Measurements from ENCODE around the gene PBXIP1.

Gene PBXIP1

GRCh38 chr1:154954541-154954940, 1.4 kb downstream of the PBXIP1 start:
- DNase-seq, result no peak

- DNase-seq, result no peak
Measured at GRCh38 chr1:154953611-154954038, 2.3 kb downstream of the PBXIP1 start.

DNA sequence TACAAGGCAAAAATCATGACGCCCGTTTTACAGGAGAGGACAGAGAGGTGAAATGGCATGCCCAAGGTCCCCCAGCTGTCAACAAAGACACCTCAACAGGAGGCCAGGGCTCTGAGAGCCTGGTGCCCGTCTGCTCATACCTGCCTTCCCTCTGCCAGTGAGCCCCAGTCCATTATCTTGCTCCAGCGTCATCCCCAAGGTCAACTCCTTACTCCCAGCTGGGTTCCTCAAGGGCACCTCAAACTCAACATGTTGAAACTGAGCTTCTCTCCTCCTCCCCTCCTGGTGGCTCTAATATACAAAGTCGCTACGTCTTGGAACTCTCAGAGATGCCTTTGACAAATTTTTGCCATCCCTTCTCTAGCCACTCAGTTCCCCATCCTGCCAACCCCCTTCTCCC, 3.2 kb downstream of the PBXIP1 start:
- DNase-seq, result no peak

- DNase-seq, result peak; percentile 70 to 71
Measured at GRCh38 chr1:154951901-154952657, 3.8 kb downstream of the PBXIP1 start.

GRCh38 chr1:154948079-154948478, 7.8 kb downstream of the PBXIP1 start:
- no peak for DNase-seq

DNA sequence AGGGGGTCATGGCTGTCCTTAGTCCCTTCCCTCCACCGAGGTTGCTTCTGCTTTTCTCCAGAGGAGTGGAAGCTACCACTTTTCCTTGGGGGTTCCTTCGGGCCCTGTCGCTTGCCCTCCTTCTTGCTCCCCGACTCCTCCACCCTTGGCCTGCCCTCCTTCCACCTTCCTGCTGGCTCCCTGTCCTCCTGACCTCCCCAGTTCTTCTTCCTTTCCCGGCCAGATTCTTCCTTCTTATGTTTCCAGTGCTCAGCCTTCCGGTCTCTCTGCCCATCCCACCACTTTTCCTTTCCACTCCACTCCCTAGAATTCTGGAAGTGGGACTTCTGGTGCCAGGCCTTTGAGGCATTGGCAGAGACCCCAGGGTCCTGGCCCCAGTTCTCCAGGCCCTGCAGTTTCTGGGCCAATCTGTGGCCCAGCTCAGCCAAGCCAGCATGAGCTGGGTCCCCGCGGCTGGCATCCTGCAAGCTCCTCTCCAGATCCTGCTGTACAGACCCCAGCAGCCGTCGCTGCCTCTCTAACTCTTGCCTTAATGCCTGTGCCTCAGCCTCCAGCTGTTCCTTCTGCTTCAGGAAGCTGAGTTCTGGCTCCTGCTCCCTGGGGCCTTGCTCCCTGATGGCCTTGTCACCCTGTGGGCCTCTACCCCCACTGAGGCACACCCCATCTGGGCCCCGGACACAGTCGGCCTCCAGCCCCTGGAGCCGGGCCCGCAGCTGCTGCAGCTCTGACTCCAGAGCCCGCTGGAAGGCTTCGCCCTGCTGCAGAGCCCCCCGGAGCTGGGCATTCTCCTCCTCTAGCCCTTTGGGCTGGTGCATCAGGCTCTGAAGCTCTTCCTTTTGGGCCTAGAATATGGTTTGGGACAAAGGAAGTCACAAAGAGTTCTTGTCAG, 9.7 kb downstream of the PBXIP1 start:
- no peak for DNase-seq

DNA sequence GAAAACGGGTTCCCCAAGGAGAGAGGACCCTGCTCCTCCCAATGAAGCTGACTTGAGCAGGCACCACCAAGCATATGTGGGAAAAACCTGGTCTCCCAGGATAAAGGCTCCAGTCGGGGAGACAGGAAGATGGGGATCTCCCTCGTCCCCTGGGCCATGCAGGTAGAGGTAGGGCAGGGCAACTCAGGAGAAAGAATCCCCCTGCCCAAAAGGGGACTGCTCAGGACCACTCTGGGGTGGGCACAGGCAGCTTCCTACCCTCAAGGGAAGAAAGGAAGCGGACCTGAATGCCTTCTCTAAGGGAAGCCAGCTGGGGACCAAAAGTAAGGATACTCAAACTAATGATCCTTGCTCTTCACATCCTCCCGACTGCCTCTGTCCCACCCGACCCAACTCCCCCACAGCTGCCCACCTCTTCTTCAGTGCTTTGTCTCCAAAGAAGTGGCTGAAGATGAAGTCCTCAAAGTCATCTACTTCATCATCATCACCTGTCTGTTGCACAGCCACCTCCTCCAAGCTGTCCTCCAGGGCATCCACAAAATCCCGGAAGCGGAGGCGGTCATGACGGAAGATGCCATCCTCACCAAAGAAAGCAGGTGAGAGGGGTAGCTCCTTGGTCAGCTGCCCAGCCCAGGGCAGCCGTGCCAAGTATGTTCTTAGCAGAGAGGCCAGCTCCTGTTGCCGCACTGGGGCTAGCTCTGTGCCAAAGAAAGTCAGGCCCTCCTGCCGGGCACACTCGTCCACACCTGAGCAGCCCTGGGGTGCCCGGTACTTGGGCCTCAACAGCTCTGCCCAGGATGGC, 10.5 kb downstream of the PBXIP1 start:
- DNase-seq, result no peak

DNA sequence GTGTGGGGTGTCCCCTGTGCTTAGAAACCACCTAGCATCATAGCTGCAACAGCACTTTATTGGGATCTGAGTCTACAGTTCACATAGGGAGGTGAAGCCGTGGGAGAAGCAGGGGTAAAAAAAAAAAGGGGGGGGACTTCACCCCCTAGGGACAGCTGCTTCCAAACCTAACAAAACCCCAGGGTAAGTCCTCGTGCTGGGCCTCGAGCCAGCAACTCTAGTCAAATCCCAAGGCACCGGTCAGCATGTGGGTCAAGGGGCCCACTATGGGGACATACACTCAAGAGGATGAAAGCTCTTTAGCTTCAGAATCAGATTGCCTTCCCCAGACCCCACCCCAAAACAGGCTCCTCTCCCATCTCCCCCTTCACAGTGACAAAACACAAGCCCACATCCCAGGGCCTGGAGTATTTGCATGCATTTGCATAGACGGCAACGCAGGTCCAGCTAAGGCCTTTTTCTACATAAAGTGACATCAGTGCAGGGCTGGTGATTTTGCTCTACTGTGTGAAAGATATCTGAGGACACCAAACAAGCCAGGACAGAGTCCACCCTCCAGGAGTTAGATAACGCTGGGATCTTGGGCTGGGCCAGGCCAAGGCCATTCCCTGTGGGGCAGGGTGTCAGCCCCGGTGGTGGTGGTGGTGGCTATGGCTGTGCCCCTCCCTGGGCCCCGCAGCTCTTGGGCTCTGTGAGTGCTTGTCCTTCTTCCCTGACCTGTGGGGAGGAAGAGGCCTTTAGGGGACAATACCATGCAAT, 11.3 kb downstream of the PBXIP1 start:
- no peak for DNase-seq

DNA sequence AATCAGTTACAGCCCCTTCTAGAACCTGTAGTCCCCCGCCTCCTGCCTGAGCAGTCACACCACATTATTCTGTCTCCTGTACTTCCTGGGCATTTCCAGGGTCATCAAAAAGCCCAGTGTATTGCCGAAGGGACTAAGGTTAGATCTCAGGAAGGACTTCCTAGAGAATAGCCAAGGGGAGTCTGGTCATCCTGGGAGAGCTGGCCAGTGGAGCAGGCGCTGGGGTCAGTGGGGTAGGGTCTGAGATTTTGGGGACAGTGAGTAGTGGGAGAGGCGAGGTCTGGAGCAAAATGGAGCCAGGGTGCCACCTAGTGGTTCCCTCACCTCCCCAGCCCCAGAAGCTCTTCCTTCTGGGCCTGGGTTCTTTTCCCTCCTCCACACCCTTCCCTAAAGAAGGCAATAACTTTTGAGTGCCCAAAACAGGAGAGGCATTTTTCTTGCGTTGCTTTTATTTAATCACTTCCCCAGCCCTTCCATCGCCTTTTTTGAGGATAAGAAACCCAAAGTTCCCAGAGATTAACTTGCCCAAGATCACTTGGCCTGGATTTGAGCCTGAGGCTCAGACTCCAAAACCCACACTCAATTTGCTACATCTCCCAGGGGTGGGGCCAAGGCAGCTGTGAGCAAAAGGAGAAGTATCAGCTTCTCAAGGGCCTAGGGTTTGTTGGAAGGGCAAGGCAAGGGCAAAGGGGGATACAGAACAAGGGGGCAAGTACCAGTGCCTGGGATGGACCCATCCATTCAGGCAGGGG, 12.1 kb downstream of the PBXIP1 start:
- DNase-seq, result peak; percentile 53 to 63

- no peak for DNase-seq
Measured at GRCh38 chr1:154941333-154942013, 14.4 kb downstream of the PBXIP1 start.

DNA sequence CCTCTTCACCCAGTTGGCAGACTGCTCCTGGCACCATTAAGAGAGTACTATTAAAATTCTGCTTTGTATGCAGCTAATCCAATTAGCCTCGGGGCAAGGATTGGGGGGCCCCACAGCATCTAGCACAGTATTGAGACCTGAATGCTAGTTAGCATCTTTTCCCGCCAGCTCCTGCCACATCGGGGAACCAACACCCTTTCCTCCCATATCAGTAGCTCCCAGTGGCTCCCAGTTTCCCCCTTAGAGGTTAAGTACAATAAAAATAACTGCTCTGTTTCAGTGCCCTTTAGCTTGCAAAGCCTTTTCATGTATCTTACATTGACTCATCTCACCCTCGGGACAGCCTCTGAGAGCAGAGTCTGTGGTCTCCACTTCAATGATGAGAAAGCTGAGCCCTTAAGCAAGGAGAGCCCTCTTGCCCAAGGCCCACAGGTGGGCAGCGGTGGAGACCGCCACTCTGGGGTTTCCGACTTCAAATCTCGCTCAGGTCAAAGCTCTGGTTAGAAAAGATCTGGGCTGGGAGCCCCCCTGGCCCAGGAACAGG, 15.2 kb downstream of the PBXIP1 start:
- peak; percentile 40 to 43 for DNase-seq

DNA sequence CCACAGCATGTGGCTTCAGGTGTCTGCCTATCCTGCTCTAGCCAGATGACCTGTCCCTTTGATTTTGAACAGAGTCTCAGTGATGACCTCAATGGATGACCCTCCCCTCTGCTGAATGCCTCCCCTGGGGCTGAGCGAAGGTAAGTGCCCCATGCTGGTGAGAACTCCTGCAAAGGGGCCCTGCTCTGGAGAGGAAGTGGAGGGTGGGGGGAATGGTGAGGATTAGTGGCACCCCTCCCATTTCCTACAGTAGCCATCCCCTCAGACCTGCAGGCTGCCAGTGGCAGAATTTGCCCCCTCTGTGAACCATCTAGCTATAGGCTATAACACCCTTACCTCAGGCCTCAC, 15.7 kb downstream of the PBXIP1 start:
- DNase-seq, result no peak

GRCh38 chr1:154938604-154939399, 17.1 kb downstream of the PBXIP1 start:
- no peak for DNase-seq

DNA sequence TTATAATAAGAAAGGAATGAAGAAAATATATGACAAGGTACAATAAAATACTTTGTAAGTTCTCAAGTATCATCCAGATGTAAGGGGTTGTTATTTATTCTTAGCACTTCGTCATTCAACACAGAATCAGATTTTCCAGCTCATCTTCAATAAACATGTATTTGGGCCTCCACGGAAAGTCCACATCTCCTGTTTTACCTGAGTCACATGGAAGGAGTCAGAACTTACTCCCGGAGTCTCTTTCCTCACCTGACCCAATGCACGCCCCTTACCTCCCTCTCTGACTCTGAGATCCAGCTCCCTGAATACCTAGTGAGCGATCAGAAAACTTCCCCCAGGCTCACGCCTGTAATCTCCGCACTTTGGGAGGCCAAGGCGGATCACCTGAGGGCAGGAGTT, 17.9 kb downstream of the PBXIP1 start:
- DNase-seq, result no peak

DNA sequence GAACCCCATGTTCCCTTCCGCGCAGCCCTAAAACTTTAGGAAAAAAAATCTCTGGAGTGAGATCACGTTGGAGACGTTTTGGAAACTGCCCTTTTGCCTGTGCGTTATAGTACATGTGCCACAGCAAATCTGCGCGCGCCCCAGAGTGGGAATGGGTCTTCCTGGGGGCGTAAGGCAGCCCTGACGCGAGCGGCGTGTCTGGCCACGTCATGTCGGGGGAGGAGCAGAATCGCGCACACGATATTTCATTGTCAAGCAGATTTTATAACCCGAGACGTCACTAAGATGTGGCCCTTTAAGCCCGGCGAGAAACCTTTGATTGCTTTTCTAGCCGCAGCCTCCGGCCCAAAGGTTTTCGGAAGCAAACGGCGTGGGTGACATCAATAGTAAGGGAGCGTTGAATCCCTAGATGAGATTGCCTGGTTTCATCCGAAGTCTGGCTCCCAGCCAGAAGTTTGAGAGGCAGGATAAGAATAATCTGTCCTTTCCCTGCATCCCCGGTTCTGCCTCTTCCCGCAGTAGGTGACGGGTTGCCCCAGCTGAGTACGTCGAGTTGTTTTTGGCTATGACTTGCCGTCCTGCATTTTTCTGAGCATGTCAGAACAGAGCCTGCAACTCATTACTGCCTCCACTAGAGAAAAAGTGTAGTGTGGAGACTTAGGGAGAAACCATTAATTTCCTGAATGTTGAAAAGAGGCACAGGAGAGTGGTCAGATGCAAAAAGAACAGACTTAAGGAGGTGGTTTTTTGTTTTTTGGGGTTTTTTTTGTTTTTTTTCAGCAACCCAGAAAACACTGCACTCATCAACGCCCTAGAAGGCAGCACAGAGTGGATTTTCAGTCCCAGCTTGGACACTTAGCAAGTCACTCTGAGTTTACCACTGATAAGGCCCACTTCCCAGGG, 18.6 kb downstream of the PBXIP1 start:
- peak; percentile 92 to 93 for DNase-seq

DNA sequence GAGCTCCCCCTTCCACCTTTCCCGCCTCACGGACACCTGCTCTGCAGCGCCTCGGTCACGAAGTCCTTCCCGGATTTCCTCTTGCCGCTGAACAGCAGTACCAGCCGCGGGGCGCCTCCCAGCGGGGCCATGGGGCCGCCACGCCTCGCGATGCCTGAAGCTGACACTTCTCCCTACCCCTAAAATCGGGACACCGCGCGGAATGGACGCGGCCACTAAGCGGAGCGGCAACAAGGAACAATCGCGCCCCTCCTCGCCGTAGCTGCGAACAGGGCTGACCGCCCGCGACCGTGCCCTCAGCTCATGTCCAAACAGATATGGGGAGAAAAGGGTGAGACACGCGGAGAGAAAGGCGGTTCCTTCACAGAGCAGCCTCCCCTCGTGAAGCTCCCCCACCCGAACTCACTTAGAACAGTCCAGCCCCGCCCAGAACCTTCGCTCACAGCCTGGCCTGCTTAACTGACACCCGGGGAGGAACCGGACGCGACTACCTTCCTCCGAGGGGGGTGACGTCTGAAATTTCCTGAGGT, 19.3 kb downstream of the PBXIP1 start, which contains the start of gene PMVK:
Gene PMVK (minus strand): TSS at position 165 of the 530 bp plus-strand sequence. CDS start 34 bp downstream, at position 131.
- peak; percentile 96 for DNase-seq

- no peak for DNase-seq
Measured at GRCh38 chr1:154935749-154936554, 19.9 kb downstream of the PBXIP1 start.
